Stomach (tissue), 4 donors: Measurements from ENCODE around the gene BLTP2.

ENCODE experiments used
- POLR2AphosphoS5 ChIP-seq, 3 donors: sonication (generic); formaldehyde crosslinking; IDR thresholded peaks; one replicate each; pipeline ENCODE4 v1.6.1; 2016; ENCODE audit warnings: antibody characterized with exemption in 3 of 3
- TF ChIP-seq, protein P1 (sequence below), 7 experiments: fragments of 450-650 bp in 4 of 7; fragments of 200-600 bp in 3 of 7; sonication (generic) in 3 of 7; IDR thresholded peaks; one replicate each; pipeline ENCODE4 v1.5.1; 2016 to 2019; ENCODE audit warnings: antibody characterized with exemption in 7 of 7, control low read depth in 2 of 7, mild to moderate bottlenecking in 1 of 7

DNA sequence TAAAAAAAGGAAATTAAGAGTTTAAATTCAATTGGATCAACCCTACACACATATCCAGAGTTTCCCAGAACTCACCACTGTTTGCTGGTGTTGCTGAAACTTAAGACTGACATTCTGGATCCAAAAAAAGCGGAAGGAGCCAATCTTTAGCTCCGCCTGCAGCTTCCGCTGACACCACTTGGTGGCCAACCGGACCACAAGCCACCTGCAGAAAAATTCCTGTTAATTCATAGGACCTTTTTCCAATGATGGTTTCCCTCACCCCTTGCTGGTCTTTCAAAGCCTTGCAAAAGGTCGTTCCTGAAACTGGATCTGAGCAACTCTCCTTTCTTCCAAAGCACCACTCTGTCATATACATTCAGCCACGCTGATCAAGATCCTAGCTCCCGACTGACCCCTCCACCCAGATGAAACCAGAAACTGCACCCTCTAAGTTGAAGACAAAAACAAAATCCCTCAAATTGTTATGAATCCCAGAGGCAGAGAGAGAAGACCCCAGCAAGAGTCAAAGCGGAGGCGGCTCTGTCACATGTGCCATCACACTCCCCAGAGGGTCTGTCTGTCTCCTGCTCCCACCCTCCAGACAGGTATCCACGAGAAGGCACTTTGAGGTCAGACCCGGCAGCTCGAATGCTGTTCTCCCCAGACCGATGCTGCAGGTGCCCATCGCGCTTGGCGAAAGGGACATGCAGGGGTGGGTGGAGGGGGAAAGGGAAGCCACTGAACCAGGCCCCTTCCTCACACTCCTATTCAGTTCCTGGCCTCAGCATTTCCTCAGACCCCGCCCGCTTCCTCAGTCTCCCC is 773 bp downstream of the BLTP2 start:
- TF ChIP-seq, protein P1, sequence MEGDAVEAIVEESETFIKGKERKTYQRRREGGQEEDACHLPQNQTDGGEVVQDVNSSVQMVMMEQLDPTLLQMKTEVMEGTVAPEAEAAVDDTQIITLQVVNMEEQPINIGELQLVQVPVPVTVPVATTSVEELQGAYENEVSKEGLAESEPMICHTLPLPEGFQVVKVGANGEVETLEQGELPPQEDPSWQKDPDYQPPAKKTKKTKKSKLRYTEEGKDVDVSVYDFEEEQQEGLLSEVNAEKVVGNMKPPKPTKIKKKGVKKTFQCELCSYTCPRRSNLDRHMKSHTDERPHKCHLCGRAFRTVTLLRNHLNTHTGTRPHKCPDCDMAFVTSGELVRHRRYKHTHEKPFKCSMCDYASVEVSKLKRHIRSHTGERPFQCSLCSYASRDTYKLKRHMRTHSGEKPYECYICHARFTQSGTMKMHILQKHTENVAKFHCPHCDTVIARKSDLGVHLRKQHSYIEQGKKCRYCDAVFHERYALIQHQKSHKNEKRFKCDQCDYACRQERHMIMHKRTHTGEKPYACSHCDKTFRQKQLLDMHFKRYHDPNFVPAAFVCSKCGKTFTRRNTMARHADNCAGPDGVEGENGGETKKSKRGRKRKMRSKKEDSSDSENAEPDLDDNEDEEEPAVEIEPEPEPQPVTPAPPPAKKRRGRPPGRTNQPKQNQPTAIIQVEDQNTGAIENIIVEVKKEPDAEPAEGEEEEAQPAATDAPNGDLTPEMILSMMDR (IDR thresholded peaks at IDR 0.05): peak in 5 of 7 experiments; percentile 34 to 53 (median 49)
- peak in 1 of 3 donors; percentile 3 for TF ChIP-seq POLR2AphosphoS5 (IDR thresholded peaks at IDR 0.05)
